Activated CD8-positive, alpha-beta T cell treated with anti-CD3 and anti-CD28 coated beads for 36 hours (primary cell): Measurements from ENCODE around the gene VPS9D1. TPM values are rescaled to one million over a fixed set of nuclear protein-coding genes. Genes with fewer than 3 reads are reported as not detected.

Experiments used
- ATAC-seq: fragments of 200-7000 bp; cut with Tn5 transposase; one replicate; pipeline ENCODE4 v1.10.0; 2021; ENCODE audit warnings: mild to moderate bottlenecking, moderate library complexity
- CTCF ChIA-PET: fragments of 350-600 bp; sonication (Branson Sonifier 250); formaldehyde crosslinking; loops from one replicate; lab custom pipeline; 2021; ENCODE audit warnings: antibody characterized with exemption; lab: Charles Lee
- POLR2A ChIA-PET: fragments of 350-600 bp; sonication (Branson Sonifier 250); formaldehyde crosslinking; loops from one replicate; lab custom pipeline; 2021; ENCODE audit warnings: antibody characterized with exemption; lab: Charles Lee
- DNase-seq: peaks from one replicate; pipeline ENCODE4 v3.0.0-alpha.2; 2020
- H3K27ac Mint-ChIP-seq: one replicate; pipeline ENCODE4 v1.8.0; 2021; ENCODE audit warnings: mild to moderate bottlenecking, mixed read lengths
- H3K27me3 Mint-ChIP-seq: one replicate; pipeline ENCODE4 v1.8.0; 2021; ENCODE audit warnings: mixed read lengths
- H3K36me3 Mint-ChIP-seq: one replicate; pipeline ENCODE4 v1.8.0; 2021; ENCODE audit warnings: low read depth, mixed read lengths
- H3K4me1 Mint-ChIP-seq: one replicate; pipeline ENCODE4 v1.8.0; 2021; ENCODE audit warnings: low read depth, mixed read lengths
- H3K4me3 Mint-ChIP-seq: one replicate; pipeline ENCODE4 v1.8.0; 2021; ENCODE audit warnings: mild to moderate bottlenecking, moderate library complexity, mixed read lengths
- H3K9me3 Mint-ChIP-seq: one replicate; pipeline ENCODE4 v1.8.0; 2021; ENCODE audit warnings: mixed read lengths
- CTCF ChIP-seq: fragments of 200-600 bp; IDR thresholded peaks from one replicate; pipeline ENCODE4 v1.8.0; 2022; ENCODE audit warnings: antibody characterized with exemption, mild to moderate bottlenecking
- intact Hi-C: fragments of 100-400 bp; cut with micrococcal nuclease; formaldehyde crosslinking; loops from one replicate; pipeline ENCODE4 v1.10.0; 2022
- total RNA-seq, 2 experiments: library from RNA; stranded (reverse); gene quantifications; one replicate each; pipeline ENCODE4 v1.2.3, GENCODE V29; 2021

The VPS9D1 gene
- total RNA-seq, 2 experiments from 2014 or later: 1.5 to 1.6 TPM

GRCh38 chr16:89658221-89658879, 62.3 kb downstream of the VPS9D1 start:
- POLR2A ChIA-PET: interaction anchor here (1.3 to 2.3 kb wide), 5 partner anchors 12 to 58 kb away, joined by 4 to 8 read pairs (median 6); partner anchors contain the start of gene CDK10
- DNase-seq (peak; percentile 28), ATAC-seq (no peak)
- intact Hi-C loops: no loop called here
- CTCF ChIA-PET: interaction anchor here (0.8 to 2.7 kb wide), 4 partner anchors 9 to 93 kb away, joined by 3 to 17 read pairs (median 6); no protein-coding TSS in a partner anchor
- no peak for TF ChIP-seq CTCF
- H3K4me3 Mint-ChIP-seq: peak overlapping the region; percentile 81
- peaks cover 29% of the 10 kb centered on the region for H3K4me1 Mint-ChIP-seq
- H3K9me3 Mint-ChIP-seq: no peaks in the 10 kb centered on the region
- H3K27me3 Mint-ChIP-seq: no peaks in the 10 kb centered on the region
- H3K27ac Mint-ChIP-seq: peak overlapping the region; percentile 80
- peaks cover 22% of the 10 kb centered on the region for H3K36me3 Mint-ChIP-seq

GRCh38 chr16:89657442-89658220, 63.1 kb downstream of the VPS9D1 start, which contains the start of the genes CHMP1A and SPATA33:
CHMP1A (minus strand) TSS chr16:89657708; CDS start chr16:89657588, 120 bp downstream.
SPATA33 (plus strand) TSS chr16:89657836; CDS start chr16:89657912, 76 bp downstream.
- H3K4me3 Mint-ChIP-seq: peak within 1 kb of the TSS; percentile 81
- peaks cover 29% of the 10 kb centered on the region for H3K4me1 Mint-ChIP-seq

More at GRCh38 chr16:89657442-89658220, 63.1 kb downstream of the VPS9D1 start, which contains the start of the genes CHMP1A and SPATA33:
- ATAC-seq: peak; percentile 93
- DNase-seq: peak; percentile 92
- H3K27ac Mint-ChIP-seq: peak within 1 kb of the TSS; percentile 80
- CTCF ChIA-PET: interaction anchor here (0.8 to 2.7 kb wide), 4 partner anchors 10 to 92 kb away, joined by 3 to 17 read pairs (median 6); no protein-coding TSS in a partner anchor
- H3K36me3 Mint-ChIP-seq: peaks cover 20% of the 10 kb centered on the region
- no peaks in the 10 kb centered on the region for H3K27me3 Mint-ChIP-seq
- TF ChIP-seq CTCF: no peak
- POLR2A ChIA-PET: interaction anchor here (0.6 to 2.3 kb wide), 9 partner anchors 13 to 595 kb away, joined by 3 to 8 read pairs (median 4); no protein-coding TSS in a partner anchor
- no peaks in the 10 kb centered on the region for H3K9me3 Mint-ChIP-seq
- intact Hi-C loops: no loop called here

Other genes with a start within 250 kb of the VPS9D1 start
- 100 to 1,000 TPM; 145 to 147 TPM for gene ANKRD11, start 230.3 kb downstream of the VPS9D1 start, total RNA-seq
- 10 to 100 TPM; 78.6 to 79.8 TPM for gene SPG7, start 212.5 kb downstream of the VPS9D1 start, total RNA-seq
- 1,000 to 10,000 TPM; 3,056 to 3,151 TPM for gene RPL13, start 160.2 kb downstream of the VPS9D1 start, total RNA-seq
- gene CPNE7, start 145.1 kb downstream of the VPS9D1 start, total RNA-seq: 1 to 10 TPM; 8.5 to 9.5 TPM
- not detected for gene DPEP1, start 107.3 kb downstream of the VPS9D1 start, total RNA-seq
- gene CHMP1A, start 63.2 kb downstream of the VPS9D1 start, total RNA-seq: 10 to 100 TPM; 51.1 to 56.9 TPM
- 1 to 10 TPM; 6.3 to 7.1 TPM for gene SPATA33, start 63.1 kb downstream of the VPS9D1 start, total RNA-seq
- gene CDK10, start 34.2 kb downstream of the VPS9D1 start, total RNA-seq: 10 to 100 TPM; 85.8 to 98.6 TPM
- gene SPATA2L, start 19.2 kb downstream of the VPS9D1 start, total RNA-seq: 1 to 10 TPM; 2.6 to 3.3 TPM
- 10 to 100 TPM; 24.6 to 27.9 TPM for gene ZNF276, start 639 bp upstream of the VPS9D1 start, total RNA-seq
- 100 to 1,000 TPM in 1 of 2 experiments, 10 to 100 TPM in 1; 95.5 to 100 TPM for gene FANCA, start 95.7 kb upstream of the VPS9D1 start, total RNA-seq
- under 1 TPM; 0.27 to 0.29 TPM for gene SPIRE2, start 107.6 kb upstream of the VPS9D1 start, total RNA-seq
- 100 to 1,000 TPM; 138 to 149 TPM for gene TCF25, start 152.7 kb upstream of the VPS9D1 start, total RNA-seq
- 1 to 10 TPM; 2.0 to 2.5 TPM for gene MC1R, start 198.0 kb upstream of the VPS9D1 start, total RNA-seq
- gene TUBB3, start 202.4 kb upstream of the VPS9D1 start, total RNA-seq: 1 to 10 TPM in 1 of 2 experiments, under 1 TPM in 1; 0.27 to 1.2 TPM
- gene DEF8, start 227.9 kb upstream of the VPS9D1 start, total RNA-seq: 10 to 100 TPM; 18.4 to 21.2 TPM